Heart left ventricle (tissue), 16 donors: ENCODE data around the gene SIMC1. TPM values are rescaled to one million over a fixed set of nuclear protein-coding genes. Genes with fewer than 3 reads are reported as not detected.
A peak's percentile ranks its signal among the peaks of the same experiment; 100 is the strongest.

ENCODE experiments used
- ATAC-seq, 4 donors: fragments of 200-7000 bp; cut with Tn5 transposase; one replicate each; pipeline ENCODE4 v1.9.1; 2020 to 2022; ENCODE audit warnings: moderate library complexity in 4 of 4, mild to moderate bottlenecking in 3 of 4, moderate number of reproducible peaks in 1 of 4
- DNase-seq, 5 donors: peaks; one replicate each; pipeline ENCODE4 v3.0.0-alpha.2; 2020
- H3K27ac ChIP-seq, 12 donors: fragments of 200-600 bp; sonication (generic) in 4 of 12; one replicate each; pipeline versions ENCODE4 v1.5.0 to v1.8.0; 2016 to 2022; ENCODE audit warnings: mild to moderate bottlenecking in 2 of 12
- H3K27me3 ChIP-seq, 9 donors: fragments of 200-600 bp; sonication (generic) in 2 of 9; one replicate each; pipeline versions ENCODE4 v1.5.1 to v1.8.0; 2016 to 2022; ENCODE audit warnings: mild to moderate bottlenecking in 3 of 9
- H3K36me3 ChIP-seq, 9 donors: fragments of 200-600 bp; sonication (generic) in 2 of 9; one replicate each; pipeline versions ENCODE4 v1.5.0 to v1.8.0; 2018 to 2022; ENCODE audit warnings: mild to moderate bottlenecking in 2 of 9
- H3K4me1 ChIP-seq, 12 donors: fragments of 200-600 bp; sonication (generic) in 4 of 12; one replicate each; pipeline versions ENCODE4 v1.5.0 to v1.8.0; 2016 to 2022; ENCODE audit warnings: mild to moderate bottlenecking in 3 of 12
- H3K4me3 ChIP-seq, 12 donors: fragments of 200-600 bp; sonication (generic) in 4 of 12; one replicate each; pipeline versions ENCODE4 v1.5.0 to v1.8.0; 2017 to 2022; ENCODE audit warnings: mild to moderate bottlenecking in 9 of 12, moderate library complexity in 4 of 12
- H3K9me3 ChIP-seq, 12 donors: fragments of 200-600 bp; sonication (generic) in 4 of 12; one replicate each; pipeline versions ENCODE4 v1.5.0 to v1.8.0; 2016 to 2022; ENCODE audit warnings: mild to moderate bottlenecking in 1 of 12
- POLR2A ChIP-seq, 2 donors: fragments of 450-650 bp; IDR thresholded peaks; one replicate each; pipeline ENCODE4 v1.6.1; 2017; ENCODE audit warnings: antibody characterized with exemption in 2 of 2, mild to moderate bottlenecking in 2 of 2, moderate library complexity in 2 of 2
- WGBS, 4 donors: extraction: QIAGEN DNeasy Blood & Tissue Kit in 2 of 4; methylation state at CpG; one replicate each; pipeline versions ENCODE4 v1.1.5 to v1.1.7; 2013 to 2018; 5-methylcytosine and 5-hydroxymethylcytosine counted together
- intact Hi-C, 10 donors: fragments of 100-400 bp; cut with DNase I; formaldehyde crosslinking; loops; one replicate each; pipeline versions ENCODE4 v1.11.1 to v1.14.2; 2022
- polyA plus RNA-seq, 2 donors: library from polyadenylated mRNA; stranded (reverse); fragments of 200-250 nt; gene quantifications; one replicate each; pipeline ENCODE4 v1.2.3, GENCODE V29; 2013
- total RNA-seq, 9 donors: library from RNA; depleted of rRNA in 2 of 9; stranded (reverse); fragments of >200 nt in 2 of 9; fragmentation: NEBNext Ultra II Directional in 3 of 9; extraction: Animal tissue kit (Norgen Biotek cat#: 25700) in 3 of 9; gene quantifications; one replicate each; pipeline versions ENCODE4 v1.1.0 to v1.2.4, GENCODE V29; 2016 to 2023
- TF ChIP-seq, protein P1 (sequence below), 12 donors: fragments of 200-600 bp; sonication (generic) in 4 of 12; IDR thresholded peaks; one replicate each; pipeline versions ENCODE4 v1.5.0 to v1.8.0; 2018 to 2022; ENCODE audit warnings: antibody characterized with exemption in 12 of 12, mild to moderate bottlenecking in 5 of 12
- donor health status: ischemic (EF 13 %, LVEDD 7.1; RV severe dilation, severe dysfunction).
- donor health status: healthy with polysubstance abuse.
- donor health status: DM: no; HTN: yes; CAD: no.
- donor health status: DM: no; HTN: no; CAD: no.
- donor health status: ischemic (EF 25% LVEDD 6.9; RV normal size, moderate dysfunction).
- donor health status: ischemic (EF 25% LVEDD 5.7; RV mildly dilated, moderate dysfunction).
- donor health status: healthy.
- donor health status: DM: yes; HTN: yes; CAD: no.
- donor health status: ischemic (EF 35%, LVEDD 5.7; RV mildly dilated, moderate dysfunction).
- donor health status: nonischemic (EF 11% LVEDD 7.7; RV severe dilation, severe dysfunction).
- donor health status: DM: yes; HTN: yes; CAD: no.
- donor health status: PGD.
- donor health status: ischemic (EF 29% LVEDD 5.4; RV normal size, mild dysfunction).
- donor health status: nonischemic (EF 23%, LVEDD 6.1; RV moderate dilation, normal function).

SIMC1 gene
- total and polyA plus RNA-seq, 11 donors = 2.2 to 9.0 (median 4.6) TPM

GRCh38 chr5:176389135-176390123, 151.2 kb downstream of the SIMC1 start:
- Histone ChIP-seq H3K27ac (peak overlapping the region; percentile 85 to 100 (median 96)), H3K9me3 (no peaks in the 10 kb centered on the region), H3K27me3 (no peaks in the 10 kb centered on the region), H3K4me1 (peaks cover 3 to 32% (median 22%) of the 10 kb centered on the region in 12 donors), H3K36me3 (peaks cover 2 to 60% (median 54%) of the 10 kb centered on the region in 9 donors), H3K4me3 (peak overlapping the region; percentile 53 to 89 (median 82))
- peak in 1 of 5 donors; percentile 19 for DNase-seq
- TF ChIP-seq, protein P1, sequence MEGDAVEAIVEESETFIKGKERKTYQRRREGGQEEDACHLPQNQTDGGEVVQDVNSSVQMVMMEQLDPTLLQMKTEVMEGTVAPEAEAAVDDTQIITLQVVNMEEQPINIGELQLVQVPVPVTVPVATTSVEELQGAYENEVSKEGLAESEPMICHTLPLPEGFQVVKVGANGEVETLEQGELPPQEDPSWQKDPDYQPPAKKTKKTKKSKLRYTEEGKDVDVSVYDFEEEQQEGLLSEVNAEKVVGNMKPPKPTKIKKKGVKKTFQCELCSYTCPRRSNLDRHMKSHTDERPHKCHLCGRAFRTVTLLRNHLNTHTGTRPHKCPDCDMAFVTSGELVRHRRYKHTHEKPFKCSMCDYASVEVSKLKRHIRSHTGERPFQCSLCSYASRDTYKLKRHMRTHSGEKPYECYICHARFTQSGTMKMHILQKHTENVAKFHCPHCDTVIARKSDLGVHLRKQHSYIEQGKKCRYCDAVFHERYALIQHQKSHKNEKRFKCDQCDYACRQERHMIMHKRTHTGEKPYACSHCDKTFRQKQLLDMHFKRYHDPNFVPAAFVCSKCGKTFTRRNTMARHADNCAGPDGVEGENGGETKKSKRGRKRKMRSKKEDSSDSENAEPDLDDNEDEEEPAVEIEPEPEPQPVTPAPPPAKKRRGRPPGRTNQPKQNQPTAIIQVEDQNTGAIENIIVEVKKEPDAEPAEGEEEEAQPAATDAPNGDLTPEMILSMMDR (IDR thresholded peaks at IDR 0.05) = no peak
- peak; percentile 56 to 73 for TF ChIP-seq POLR2A (IDR thresholded peaks at IDR 0.05)
- peak; percentile 5 to 40 (median 34) for ATAC-seq
- intact Hi-C loops = loop anchor here in 2 of 10 donors (1.0 to 10.0 kb wide), 3 partner anchors 27 to 145 kb away; partner anchors contain the start of genes KIAA1191 (in 1 of the 2) and RNF44 (in 1 of the 2)
- WGBS, 4 donors = 27 to 33% (median 30%) methylated on average over 34 to 41 of the region's 41 CpGs

DNA sequence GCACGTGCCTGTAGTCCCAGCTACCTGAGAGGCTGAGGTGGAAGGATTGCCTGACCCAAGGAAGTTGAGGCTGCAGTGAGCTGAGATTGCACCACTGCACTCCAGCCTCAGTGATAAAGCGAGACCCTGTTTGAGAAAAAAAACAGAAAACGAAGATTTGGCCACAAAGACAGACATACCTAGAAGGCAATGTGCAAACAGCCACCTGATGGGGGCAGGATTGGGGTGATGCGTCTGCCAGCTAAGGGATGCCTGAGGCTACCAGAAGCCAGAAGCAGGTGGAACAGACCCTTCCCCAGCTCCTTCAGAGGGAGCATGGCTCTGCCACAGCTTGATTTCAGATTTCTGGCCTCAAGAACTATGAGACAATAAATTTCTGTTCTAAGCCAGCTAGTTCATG, 153.3 kb downstream of the SIMC1 start:
- peak in 1 of 5 donors; percentile 8 for DNase-seq
- intact Hi-C loops = no loop called here
- WGBS, 4 donors = 75 to 95% (median 91%) methylated on average over 4 of the region's 4 CpGs
- no peak overlapping the region for H3K4me3 ChIP-seq
- no peak for ATAC-seq
- no peaks in the 10 kb centered on the region for H3K9me3 ChIP-seq
- H3K4me1 ChIP-seq = peaks cover 3 to 51% (median 22%) of the 10 kb centered on the region in 12 donors
- peaks cover 2 to 55% (median 35%) of the 10 kb centered on the region in 9 donors for H3K36me3 ChIP-seq
- no peak overlapping the region for H3K27ac ChIP-seq
- no peaks in the 10 kb centered on the region for H3K27me3 ChIP-seq
- TF ChIP-seq, protein P1 (IDR thresholded peaks at IDR 0.05) = no peak
- TF ChIP-seq POLR2A (IDR thresholded peaks at IDR 0.05) = no peak

DNA sequence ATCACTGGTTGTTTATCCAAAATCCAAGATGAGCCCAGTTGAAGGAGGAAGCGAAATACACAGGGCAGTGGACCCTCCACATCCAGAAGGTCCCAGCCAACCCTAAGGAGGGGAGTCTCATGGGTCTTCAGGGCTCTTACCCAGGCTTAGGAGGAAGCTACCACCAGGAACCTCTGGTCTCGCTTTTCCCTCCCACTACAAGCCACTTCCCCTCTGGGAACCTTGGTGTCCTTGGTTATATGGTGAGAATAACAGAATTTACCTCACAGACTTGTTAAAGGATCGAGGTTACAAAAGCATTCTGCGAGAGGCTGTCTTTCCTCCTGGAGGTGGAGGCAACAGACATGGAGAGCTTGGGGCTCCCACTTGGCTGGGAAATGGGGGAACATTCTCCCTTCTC, 153.8 kb downstream of the SIMC1 start:
- H3K27ac ChIP-seq = peak overlapping the region in 2 of 12 donors; percentile 4 to 42
- intact Hi-C loops = no loop called here
- WGBS, 4 donors = 88 to 93% (median 92%) methylated on average over 4 of the region's 4 CpGs
- peaks cover 2 to 58% (median 36%) of the 10 kb centered on the region in 9 donors for H3K36me3 ChIP-seq
- DNase-seq (no peak), ATAC-seq (no peak)
- no peak for TF ChIP-seq POLR2A (IDR thresholded peaks at IDR 0.05)
- TF ChIP-seq, protein P1 (IDR thresholded peaks at IDR 0.05) = no peak
- no peaks in the 10 kb centered on the region for H3K27me3 ChIP-seq
- peaks cover 3 to 46% (median 17%) of the 10 kb centered on the region in 12 donors for H3K4me1 ChIP-seq
- H3K9me3 ChIP-seq = no peaks in the 10 kb centered on the region
- H3K4me3 ChIP-seq = no peak overlapping the region

DNA sequence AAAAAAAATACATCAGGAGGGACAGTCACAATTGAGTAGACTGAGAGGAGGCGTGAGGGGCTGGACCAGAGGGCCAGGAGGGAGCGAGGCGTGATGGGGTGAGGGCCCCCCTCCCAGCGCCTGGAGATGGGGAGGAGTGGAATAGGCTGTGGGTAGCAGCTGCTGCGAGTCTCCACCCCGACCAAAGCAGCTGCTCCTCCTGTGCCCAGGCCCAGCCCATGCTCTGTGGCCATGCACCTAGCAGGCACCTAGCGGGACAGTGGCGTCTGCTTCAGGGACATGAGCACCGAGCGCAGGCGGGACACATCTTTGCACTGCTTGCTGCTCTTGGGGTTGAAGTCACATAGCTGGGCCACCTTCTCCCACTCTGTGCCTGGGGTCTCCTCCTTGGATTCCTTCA, 154.3 kb downstream of the SIMC1 start:
- ATAC-seq = no peak
- H3K4me1 ChIP-seq = peaks cover 2 to 41% (median 12%) of the 10 kb centered on the region in 12 donors
- DNase-seq = peak in 1 of 5 donors; percentile 13
- H3K4me3 ChIP-seq = no peak overlapping the region
- H3K27ac ChIP-seq = peak overlapping the region in 2 of 12 donors; percentile 4 to 42
- no peaks in the 10 kb centered on the region for H3K27me3 ChIP-seq
- H3K36me3 ChIP-seq = peaks cover 2 to 60% (median 38%) of the 10 kb centered on the region in 9 donors
- WGBS, 4 donors = 84 to 93% (median 90%) methylated on average over 5 to 11 of the region's 11 CpGs
- no peak for TF ChIP-seq POLR2A (IDR thresholded peaks at IDR 0.05)
- TF ChIP-seq, protein P1 (IDR thresholded peaks at IDR 0.05) = no peak
- H3K9me3 ChIP-seq = no peaks in the 10 kb centered on the region
- intact Hi-C loops = no loop called here
